Activated B cell treated with CpG ODN at 0.5 μM for 24 hours (primary cell): ENCODE results near the gene KLHDC9. TPM values are rescaled to one million over a fixed set of nuclear protein-coding genes. Genes with fewer than 3 reads are reported as not detected.
A peak's percentile ranks its signal among the peaks of the same experiment; 100 is the strongest.

ENCODE experiments used
- ATAC-seq: fragments of 200-7000 bp; cut with Tn5 transposase; one replicate; pipeline ENCODE4 v1.10.0; 2021; ENCODE audit warnings: low read depth, mild to moderate bottlenecking, moderate library complexity
- CTCF ChIA-PET: fragments of 350-600 bp; sonication (Branson Sonifier 250); formaldehyde crosslinking; loops from one replicate; lab custom pipeline; 2021; ENCODE audit warnings: antibody characterized with exemption; lab: Charles Lee
- POLR2A ChIA-PET: fragments of 350-600 bp; sonication (Branson Sonifier 250); formaldehyde crosslinking; loops from one replicate; lab custom pipeline; 2021; ENCODE audit warnings: antibody characterized with exemption; lab: Charles Lee
- DNase-seq: peaks from one replicate; pipeline ENCODE4 v3.0.0; 2022
- H3K27ac Mint-ChIP-seq: one replicate; pipeline ENCODE4 v1.8.0; 2020; ENCODE audit warnings: mixed read lengths
- H3K27me3 Mint-ChIP-seq: one replicate; pipeline ENCODE4 v1.8.0; 2021; ENCODE audit warnings: mixed read lengths
- H3K36me3 Mint-ChIP-seq: one replicate; pipeline ENCODE4 v1.8.0; 2021; ENCODE audit warnings: low read depth, mixed read lengths
- H3K4me1 Mint-ChIP-seq: one replicate; pipeline ENCODE4 v1.8.0; 2021; ENCODE audit warnings: mixed read lengths
- H3K4me3 Mint-ChIP-seq: one replicate; pipeline ENCODE4 v1.8.0; 2020; ENCODE audit warnings: mild to moderate bottlenecking, mixed read lengths
- H3K9me3 Mint-ChIP-seq: one replicate; pipeline ENCODE4 v1.8.0; 2020; ENCODE audit warnings: mixed read lengths
- intact Hi-C: fragments of 100-400 bp; cut with micrococcal nuclease; formaldehyde crosslinking; loops from one replicate; pipeline ENCODE4 v1.15.1; 2024
- total RNA-seq: library from RNA; stranded (reverse); gene quantifications from 2 replicates; pipeline ENCODE4 v1.2.3, GENCODE V29; 2022
- TF ChIP-seq, protein P1 (sequence below): fragments of 200-600 bp; IDR thresholded peaks from one replicate; pipeline ENCODE4 v1.8.0; 2022; ENCODE audit warnings: antibody characterized with exemption, mild to moderate bottlenecking

Gene KLHDC9
- total RNA-seq, 1 donor from 2014 or later: 2.9 TPM

DNA sequence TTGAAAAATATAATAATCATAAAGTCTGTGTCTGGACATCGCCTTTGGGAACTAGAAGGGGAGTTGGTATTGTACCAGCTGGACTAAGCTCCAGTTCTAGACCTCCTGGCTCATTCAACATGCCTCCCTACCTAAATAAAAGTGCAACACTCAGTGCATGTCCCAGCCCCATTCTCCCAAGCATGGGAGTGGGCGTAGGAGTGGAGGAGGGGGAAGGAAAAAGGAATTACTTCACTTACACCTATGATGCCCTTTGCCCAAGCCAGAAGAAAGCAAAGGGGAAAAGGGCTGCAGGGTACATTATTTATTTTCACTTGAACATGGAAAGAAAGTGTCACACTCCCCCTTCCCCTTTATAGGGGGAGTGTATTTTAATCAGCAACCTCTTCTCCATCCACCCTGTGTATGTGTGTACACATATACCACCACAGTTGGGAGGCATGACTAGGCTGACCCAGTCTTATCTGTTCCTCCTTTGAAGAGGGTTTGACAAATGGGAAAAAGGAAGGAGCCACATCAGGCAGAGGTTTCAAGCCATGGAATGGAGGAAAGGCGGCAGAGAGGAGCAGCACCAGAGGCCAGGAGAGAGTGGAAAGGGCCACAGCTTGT is 23.0 kb downstream of the KLHDC9 start:
- intact Hi-C loops: no loop called here
- ChIA-PET CTCF (interaction anchor here (1.2 kb wide), 1 partner anchor 17 kb away, joined by 3 read pairs; no protein-coding TSS in a partner anchor), POLR2A (interaction anchor here (0.6 to 2.5 kb wide), 12 partner anchors 11 to 720 kb away, joined by 3 to 23 read pairs (median 4); partner anchors contain the start of genes DEDD, TSTD1, UFC1 and USF1)
- H3K27ac Mint-ChIP-seq: peak overlapping the region; percentile 80
- ATAC-seq (no peak), DNase-seq (no peak)
- H3K36me3 Mint-ChIP-seq: peaks cover 71% of the 10 kb centered on the region
- H3K9me3 Mint-ChIP-seq: no peaks in the 10 kb centered on the region
- peak overlapping the region; percentile 28 for H3K4me3 Mint-ChIP-seq
- TF ChIP-seq, protein P1, sequence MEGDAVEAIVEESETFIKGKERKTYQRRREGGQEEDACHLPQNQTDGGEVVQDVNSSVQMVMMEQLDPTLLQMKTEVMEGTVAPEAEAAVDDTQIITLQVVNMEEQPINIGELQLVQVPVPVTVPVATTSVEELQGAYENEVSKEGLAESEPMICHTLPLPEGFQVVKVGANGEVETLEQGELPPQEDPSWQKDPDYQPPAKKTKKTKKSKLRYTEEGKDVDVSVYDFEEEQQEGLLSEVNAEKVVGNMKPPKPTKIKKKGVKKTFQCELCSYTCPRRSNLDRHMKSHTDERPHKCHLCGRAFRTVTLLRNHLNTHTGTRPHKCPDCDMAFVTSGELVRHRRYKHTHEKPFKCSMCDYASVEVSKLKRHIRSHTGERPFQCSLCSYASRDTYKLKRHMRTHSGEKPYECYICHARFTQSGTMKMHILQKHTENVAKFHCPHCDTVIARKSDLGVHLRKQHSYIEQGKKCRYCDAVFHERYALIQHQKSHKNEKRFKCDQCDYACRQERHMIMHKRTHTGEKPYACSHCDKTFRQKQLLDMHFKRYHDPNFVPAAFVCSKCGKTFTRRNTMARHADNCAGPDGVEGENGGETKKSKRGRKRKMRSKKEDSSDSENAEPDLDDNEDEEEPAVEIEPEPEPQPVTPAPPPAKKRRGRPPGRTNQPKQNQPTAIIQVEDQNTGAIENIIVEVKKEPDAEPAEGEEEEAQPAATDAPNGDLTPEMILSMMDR: no peak
- no peaks in the 10 kb centered on the region for H3K27me3 Mint-ChIP-seq
- H3K4me1 Mint-ChIP-seq: peaks cover 66% of the 10 kb centered on the region

GRCh38 chr1:161121834-161122233 is 23.7 kb downstream of the KLHDC9 start:
- Mint-ChIP-seq H3K4me3 (peak overlapping the region; percentile 29), H3K4me1 (peaks cover 64% of the 10 kb centered on the region), H3K9me3 (no peaks in the 10 kb centered on the region), H3K27ac (peak overlapping the region; percentile 80), H3K27me3 (no peaks in the 10 kb centered on the region), H3K36me3 (peaks cover 75% of the 10 kb centered on the region)
- no peak for DNase-seq
- intact Hi-C loops: no loop called here
- ChIA-PET POLR2A (interaction anchor here (0.6 to 2.5 kb wide), 15 partner anchors 11 to 721 kb away, joined by 3 to 23 read pairs (median 4); partner anchors contain the start of genes DEDD, TSTD1, UFC1 and USF1), CTCF (interaction anchor here (1.2 kb wide), 2 partner anchors 16 to 125 kb away, joined by 3 read pairs; no protein-coding TSS in a partner anchor)
- TF ChIP-seq, protein P1: no peak
- ATAC-seq: peak; percentile 10

DNA sequence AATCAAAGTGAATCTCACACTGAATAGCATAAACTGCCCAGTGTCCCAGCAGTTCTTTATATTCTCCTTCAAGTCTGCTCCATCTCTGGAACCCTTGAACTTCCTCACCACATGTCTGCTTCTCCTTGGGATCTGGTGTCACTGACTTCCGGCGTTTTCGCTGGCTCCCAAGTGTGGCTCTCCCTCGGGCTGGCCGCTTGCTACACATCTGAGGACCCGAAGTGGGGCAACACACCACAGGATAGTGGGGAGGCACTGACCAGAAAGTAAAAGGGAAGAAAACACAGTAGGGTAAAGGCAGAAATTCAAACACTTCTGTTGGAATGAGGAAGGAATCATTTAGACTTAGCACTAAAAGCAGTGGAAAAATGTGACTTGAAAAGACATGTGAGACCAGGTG is 24.8 kb downstream of the KLHDC9 start:
- TF ChIP-seq, protein P1: no peak
- Mint-ChIP-seq H3K4me3 (no peak overlapping the region), H3K9me3 (no peaks in the 10 kb centered on the region), H3K36me3 (peaks cover 80% of the 10 kb centered on the region), H3K27me3 (no peaks in the 10 kb centered on the region), H3K27ac (peak overlapping the region; percentile 80), H3K4me1 (peaks cover 62% of the 10 kb centered on the region)
- ChIA-PET CTCF (interaction anchor here (1.2 kb wide), 1 partner anchor 126 kb away, joined by 3 read pairs; no protein-coding TSS in a partner anchor), POLR2A (interaction anchor here (0.6 to 2.5 kb wide), 3 partner anchors 10 to 1092 kb away, joined by 4 to 23 read pairs (median 4); partner anchors contain the start of gene DEDD)
- intact Hi-C loops: no loop called here
- DNase-seq (no peak), ATAC-seq (no peak)

GRCh38 chr1:161127649-161128048 is 29.5 kb downstream of the KLHDC9 start:
- ChIA-PET POLR2A (interaction anchor here (0.6 to 2.2 kb wide), 3 partner anchors 10 to 611 kb away, joined by 3 to 6 read pairs (median 3); partner anchors contain the start of genes NIT1, PFDN2 and PPOX), CTCF (no interaction called here)
- Mint-ChIP-seq H3K4me1 (peaks cover 47% of the 10 kb centered on the region), H3K27ac (no peak overlapping the region), H3K27me3 (no peaks in the 10 kb centered on the region), H3K4me3 (no peak overlapping the region), H3K9me3 (no peaks in the 10 kb centered on the region), H3K36me3 (peaks cover 76% of the 10 kb centered on the region)
- DNase-seq (no peak), ATAC-seq (no peak)
- intact Hi-C loops: no loop called here
- TF ChIP-seq, protein P1: no peak
